HK-2 (cell line): Measurements from ENCODE around the gene CEMIP2.
"Not testable (repeated sequence)": the region's sequence is repeated elsewhere in the genome, so short reads cannot be mapped to it uniquely, and the experiment has no call there.

Experiments
- DNase-seq: peaks from one replicate; pipeline ENCODE4 v3.0.0-alpha.2; 2018; ENCODE audit not compliant: unreplicated experiment

CEMIP2 gene

DNA sequence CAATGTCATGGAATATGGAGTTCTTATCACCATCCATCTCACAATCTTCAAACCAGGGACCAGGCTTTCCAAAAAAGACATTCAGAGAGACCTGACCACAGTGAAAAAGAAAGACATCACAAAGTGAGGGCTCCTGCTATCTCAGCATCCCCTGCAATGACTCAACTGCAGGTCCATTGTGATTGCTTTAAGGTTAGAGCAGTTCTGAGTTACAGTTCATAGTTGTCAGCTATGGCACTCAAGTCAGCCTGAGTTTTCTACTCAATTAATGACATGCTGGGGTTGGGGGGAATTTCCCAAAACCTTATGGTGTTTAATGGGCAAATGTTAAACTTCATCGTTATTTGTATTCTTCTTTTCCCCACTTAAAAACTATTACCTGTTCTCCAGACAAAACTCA, 58.9 kb downstream of the CEMIP2 start:
- no peak for DNase-seq

DNA sequence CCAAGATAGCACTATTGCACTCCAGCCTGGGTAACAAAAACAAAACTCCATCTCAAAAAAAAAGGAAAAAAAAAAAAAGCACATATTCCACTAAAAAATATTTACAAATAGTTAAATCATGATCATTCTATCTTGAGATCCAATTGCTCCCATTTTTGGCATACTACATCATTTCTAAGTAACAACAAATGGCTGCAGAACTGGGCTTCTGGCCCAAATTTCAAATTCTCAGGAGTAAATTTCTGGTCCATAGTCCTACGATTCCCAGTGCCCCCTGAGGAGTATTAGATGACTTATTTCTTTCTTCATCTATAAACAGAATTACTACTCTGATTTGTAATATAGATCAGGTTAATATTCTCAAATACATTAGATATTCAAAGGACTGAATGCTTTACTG, 62.1 kb downstream of the CEMIP2 start:
- DNase-seq, result no peak

DNA sequence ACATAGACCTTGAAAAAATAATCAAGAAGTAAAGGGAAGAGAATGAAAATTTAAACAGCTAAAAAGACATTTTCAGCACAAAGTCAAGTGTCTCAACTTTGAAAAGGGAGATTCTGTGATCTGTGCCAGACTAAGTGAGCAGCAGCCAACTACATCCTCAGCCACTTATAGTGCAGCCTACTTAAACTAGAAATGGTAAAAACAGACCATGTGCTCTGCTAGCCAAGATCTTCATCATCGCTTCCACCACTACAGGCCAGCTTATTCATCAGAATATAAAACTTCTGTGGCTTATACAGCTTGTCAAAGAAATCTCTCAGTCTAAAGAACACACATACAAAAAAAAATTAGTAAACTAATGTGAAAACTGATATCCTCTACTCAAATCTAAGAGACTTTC, 63.5 kb downstream of the CEMIP2 start:
- DNase-seq, result no peak

DNA sequence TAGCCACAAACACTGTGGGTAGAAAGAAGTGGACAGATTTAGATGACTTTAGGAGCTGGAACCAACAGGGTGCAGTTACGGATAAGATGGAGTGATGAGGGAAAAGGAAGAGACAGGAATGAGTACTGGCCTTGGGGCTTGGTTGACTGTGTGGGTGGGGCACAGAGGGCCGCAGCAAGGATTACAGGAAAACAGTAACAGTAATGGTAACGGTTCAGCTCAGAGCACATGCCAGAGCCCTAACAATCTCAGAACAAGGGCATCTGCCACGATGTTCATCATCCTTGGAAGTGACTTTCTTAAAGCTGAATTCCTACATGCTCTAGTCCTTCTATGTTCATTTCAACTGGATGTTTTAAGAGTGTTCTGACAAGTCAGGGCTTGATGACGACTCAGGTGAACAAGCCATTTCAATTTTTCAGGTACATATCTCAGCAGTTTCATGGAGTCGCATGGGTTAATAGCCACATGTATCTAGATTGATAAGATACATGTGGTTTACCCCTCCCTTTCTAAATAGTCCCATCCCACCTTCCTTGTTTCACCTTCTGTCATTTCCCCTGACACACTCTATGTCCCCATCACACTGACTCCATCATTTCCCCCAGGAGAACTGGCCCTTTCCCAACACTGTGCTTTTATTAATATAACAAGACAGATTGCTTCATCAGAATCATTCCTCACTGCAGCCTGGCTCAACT, 65.0 kb downstream of the CEMIP2 start:
- DNase-seq, result no peak

DNA sequence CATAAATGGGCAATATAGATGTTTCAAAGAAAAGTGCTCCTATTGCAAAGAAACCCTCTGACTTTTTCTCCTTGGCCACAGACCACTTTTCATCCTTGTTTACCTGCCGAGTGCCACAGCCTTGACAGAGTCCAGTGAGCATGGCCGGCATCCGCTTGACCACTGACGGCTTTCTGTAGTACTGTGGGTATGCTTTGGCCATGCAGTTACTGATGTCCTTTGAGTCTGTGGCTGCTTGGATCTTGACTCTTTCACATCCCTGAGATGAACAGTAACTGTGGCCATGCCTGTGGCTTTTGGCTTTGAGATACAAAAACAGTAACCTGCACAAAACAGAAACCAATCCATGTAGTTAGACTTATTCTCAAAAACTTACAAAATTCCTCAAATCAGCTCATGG, 70.4 kb downstream of the CEMIP2 start:
- no peak for DNase-seq

DNA sequence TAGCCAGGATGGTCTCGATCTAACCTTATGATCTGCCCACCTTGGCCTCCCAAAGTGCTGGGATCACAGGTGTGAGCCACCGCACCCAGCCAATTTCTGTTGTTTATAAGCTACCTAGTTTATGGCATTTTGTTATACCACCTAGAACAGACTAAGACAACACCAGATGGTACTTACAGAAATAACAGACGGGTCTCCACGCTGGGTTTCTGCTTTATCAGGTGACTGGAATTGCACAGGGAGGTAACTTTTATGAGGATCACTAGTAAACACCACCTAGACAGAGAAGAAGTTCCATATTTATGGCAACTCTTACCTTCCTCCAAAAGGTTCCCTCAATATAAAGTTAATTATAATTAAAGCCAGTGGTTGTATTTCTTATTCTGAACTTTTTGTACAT, 74.0 kb downstream of the CEMIP2 start:
- DNase-seq, result no peak

DNA sequence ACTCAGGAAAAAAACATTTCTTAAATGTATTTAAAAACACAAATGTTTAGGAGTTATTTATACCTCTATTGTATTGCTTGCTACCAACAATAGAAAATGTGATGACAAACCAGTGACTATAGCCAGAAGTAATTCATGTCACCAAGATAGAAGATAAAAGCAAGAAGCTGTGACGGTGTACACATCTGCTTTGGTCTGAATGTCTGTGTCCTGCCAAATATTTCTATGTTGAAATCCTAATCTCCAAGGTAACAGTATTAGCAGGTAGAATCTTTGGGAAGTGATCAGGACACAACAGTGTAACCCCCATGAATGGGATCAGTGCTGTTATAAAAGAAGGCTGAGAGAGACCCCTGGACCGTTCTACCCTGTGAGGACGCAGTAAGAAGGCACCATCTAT, 74.7 kb downstream of the CEMIP2 start:
- DNase-seq, result no peak

DNA sequence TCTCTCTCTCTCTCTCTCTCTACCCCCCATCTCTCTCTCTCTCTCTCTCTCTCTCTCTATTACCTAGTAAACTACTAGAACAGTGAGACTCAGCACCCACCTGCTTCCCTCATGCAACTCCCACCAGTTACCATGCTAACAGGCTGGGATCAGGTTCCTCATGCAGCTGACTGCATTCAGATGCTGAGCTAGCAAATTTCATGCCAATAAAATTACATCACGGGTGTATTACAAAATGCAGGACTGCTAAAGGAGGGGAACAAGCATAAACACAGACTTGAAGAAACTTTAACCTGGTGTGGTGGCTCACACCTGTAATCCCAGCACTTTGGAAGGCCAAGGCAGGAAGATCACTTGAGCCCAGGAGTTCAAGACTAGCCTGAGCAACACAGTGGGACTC, 76.0 kb downstream of the CEMIP2 start:
- no peak for DNase-seq

DNA sequence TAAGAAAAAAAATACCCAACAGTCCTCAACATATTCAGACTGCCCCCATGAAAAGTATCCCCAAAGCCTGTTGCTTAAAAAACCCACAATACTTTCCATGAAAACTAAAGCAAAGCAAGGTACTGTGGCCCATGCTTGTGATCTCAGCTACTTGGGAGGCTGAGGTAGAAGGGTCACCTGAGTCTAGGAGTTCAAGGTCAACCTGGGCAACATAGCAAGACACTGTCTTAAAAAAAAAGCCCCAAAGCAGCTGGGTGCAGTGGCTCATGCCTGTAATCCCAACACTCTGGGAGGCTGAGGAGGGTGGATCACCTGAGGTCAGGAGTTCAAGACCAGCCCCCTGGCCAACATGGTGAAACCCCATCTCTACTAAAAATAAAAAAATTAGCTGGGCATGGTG, 76.7 kb downstream of the CEMIP2 start:
- DNase-seq, result not testable (repeated sequence)

DNA sequence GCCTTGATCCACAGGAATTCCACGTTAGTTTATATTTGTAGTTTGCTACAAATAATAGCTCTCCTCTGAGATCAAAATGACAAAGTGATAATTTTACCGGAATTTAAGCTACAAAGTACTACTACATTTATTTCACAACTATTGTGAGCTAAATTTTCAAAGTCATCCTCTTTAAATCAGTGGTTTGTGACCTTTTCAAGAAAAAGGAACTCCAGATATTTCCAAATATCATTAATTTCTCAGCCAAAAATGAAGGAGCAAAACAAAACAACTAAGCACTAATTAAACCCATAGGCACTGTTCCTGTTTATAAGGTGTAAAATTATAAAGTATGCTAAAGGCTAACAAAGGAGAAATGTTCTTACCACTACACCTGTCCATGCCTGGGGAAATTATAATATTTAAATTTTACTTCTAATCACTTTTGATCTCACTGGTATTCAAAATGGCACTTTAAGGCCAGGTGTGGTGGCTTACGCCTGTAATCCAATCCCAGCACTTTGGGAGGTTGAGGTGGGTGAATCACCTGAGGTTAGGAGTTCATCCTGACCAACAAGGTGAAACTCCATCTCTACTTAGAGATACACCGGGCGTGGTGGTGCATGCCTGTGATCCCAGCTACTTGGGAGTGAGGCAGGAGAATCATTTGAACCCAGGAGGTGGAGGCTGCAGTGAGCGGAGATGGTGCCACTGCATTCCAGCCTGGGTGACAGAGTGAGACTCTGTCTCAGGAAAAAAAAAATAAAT, 77.5 kb downstream of the CEMIP2 start:
- DNase-seq, result no peak

DNA sequence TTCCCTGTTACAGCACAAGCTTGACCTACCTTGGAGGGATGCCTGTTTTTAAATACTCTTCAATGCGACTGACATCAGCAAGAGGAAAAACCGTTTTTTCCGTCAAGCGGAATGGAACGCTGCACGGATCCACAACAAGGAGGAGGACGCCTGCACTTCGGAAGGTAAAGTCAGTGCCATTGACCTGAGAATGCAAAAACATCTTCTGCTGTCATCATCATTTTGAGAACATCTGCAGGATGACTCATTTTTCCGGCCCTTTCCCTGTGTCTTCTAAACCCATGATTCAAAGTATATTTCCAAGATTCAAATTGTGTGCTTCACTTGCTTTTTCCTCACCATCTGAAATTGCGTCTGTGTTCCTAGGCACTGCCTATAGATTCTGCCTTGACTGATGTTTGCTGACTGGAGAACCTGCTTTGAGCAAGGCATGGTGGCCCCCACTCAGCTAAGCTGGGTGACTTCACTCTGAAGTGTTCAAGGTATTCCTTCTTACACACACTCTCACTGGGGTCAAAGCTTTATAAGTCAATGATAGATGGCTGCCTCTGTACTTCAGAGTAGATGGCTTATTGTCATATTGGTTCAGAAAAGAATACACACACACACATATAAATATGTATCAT, 78.1 kb downstream of the CEMIP2 start:
- DNase-seq, result no peak

DNA sequence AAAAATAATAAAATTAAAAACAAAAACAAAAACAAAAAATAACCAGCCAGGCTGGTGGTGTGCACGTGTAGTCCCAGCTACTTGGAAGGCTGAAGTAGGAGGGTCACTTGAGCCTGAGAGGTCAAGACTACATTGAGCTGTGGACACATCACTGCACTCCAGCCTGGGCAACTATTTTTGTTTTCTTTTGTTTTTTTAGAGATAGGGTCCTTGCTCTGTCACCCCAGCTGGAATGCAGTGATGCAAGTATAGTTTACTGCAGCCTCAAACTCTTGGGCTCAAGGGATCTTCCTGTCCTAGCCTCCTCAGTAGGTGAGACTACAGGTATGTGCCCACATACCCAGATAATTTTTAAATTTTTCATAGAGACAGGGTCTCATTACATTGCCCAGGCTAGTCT, 80.6 kb downstream of the CEMIP2 start:
- DNase-seq, result no peak

DNA sequence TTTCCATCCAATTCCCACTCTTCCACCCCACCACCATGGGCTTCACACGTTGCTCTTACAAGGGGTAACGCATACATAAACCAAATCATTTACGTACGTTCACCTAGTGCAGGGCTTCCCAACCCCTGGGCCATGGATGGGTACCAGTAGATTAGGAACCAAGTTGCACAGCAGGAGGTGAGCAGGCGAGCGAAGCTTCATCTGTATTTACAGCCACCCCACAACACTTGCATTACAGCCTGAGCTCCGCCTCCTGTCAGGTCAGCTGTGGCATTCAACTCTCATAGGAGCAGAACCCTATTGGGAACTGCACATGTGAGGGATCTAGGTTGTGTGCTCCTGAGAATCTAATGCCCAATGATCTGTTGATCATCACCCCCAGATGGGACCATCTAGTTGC, 82.3 kb downstream of the CEMIP2 start:
- no peak for DNase-seq

DNA sequence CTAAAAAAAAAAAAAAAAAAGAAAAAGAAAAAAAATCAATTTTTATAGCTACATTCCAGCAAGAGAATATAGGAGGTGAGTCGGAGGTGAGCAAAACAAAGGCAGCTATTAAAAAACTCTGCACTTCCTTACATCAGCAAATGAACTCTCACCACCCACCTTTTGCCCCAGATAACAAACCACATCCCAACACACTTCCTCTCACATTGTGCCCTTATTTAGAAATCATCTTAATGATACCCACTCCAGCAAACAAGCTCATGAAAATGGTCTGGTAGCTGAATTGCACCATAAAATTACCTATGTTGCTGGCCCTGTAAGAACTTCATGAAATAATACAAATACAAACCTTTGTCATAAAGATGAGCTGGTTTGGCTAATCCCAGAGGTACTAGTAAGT, 82.9 kb downstream of the CEMIP2 start:
- no peak for DNase-seq

DNA sequence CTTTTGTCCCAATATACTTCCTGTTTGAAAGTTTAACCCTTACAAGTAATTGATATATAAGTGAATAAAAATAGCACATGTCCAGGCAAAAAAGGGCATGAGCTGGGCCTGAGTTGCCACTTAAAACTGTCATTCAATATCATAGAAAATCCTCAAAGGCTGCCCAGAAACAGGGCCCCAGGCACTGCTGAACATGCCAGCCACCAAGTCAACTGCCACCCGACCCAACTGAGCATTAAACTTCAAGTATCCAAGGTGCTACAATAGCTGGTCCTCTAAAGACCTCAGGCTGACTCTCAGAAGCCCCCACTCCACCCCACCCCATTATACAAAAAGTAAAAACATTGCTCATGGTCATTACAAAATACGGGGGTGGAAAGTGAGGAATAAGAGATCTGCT, 83.7 kb downstream of the CEMIP2 start:
- DNase-seq, result no peak

DNA sequence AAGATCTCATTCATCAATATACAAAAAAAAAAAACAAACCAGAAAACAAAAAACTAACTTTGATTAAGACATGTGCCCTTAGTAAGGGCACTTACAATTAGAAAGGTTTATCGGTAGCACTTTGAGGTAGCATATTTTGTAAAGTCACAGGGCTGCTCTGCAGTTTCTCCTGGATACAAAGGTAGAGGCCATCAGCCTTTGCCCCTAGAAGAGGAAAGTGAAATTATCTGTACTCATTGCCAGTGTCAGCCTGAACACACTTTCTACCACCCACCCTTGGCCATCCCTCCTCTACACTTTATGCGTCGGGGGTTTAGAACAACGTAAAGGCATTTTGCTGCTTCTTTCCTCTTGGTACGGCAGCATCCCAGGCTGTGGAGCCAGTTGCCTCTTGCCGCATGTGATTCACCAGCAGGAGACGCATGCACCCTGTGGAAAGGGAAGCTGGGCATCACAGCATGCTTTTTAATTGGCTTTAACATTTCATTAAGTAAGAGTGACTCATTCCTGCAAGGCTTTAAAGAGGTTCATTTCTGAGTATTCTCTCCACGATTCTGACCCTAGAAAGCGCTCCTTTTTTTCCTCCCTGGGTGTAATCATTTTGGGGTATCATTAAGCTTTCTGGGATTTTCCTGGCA, 84.6 kb downstream of the CEMIP2 start:
- DNase-seq, result no peak

DNA sequence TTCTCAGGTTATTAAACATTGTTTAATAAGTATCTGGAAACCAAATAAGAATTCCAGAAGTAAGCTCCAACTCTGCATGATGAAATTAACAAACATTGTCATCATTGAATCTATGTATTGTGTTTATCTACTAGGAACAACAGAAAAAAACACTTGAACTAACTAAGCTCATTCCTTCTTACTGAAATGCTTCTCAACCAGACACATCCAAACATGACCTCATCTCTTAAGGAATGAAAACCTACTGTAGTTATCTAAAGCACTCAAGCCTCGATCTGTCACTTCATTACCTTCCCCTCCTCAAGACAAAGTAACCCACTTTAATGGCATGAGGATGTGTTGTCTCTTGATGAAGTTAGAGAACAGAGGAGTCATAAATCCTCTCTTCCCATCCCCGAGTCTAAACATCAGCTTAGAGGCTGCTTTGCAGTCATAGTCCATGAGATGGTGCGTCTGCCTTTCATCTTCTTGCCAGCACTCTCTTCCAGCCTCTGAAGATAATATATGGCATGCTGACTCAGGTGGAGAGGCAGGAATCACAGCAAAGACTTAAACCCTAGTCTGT, 86.5 kb downstream of the CEMIP2 start:
- DNase-seq, result no peak

DNA sequence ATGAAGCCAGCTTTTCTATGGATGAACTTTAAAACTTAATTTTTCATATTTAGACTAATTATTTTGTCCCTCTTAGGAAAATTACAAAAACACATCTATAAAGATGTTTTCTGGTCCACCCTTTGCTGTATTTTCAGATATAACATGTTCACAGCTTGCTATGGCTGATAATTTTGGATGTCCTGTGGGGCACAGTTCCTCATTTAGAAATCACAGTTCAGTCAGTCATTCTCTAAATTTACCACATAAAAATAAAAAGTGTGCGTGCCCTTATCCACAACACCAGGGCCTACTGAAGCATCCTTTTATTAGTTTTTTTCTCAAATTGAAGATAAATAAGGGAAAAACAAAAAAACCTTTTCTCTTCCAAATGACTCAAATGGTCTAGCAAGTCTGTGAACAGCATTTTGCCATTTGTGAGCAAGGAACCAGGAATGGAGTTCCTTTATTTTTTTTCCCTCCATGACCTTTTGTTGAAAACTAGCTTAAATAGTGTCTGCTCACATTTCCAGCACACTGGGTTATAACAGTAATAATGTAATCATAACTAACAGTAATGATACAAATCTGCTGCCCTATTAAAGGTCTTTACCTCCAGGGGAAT, 87.1 kb downstream of the CEMIP2 start:
- DNase-seq, result no peak

DNA sequence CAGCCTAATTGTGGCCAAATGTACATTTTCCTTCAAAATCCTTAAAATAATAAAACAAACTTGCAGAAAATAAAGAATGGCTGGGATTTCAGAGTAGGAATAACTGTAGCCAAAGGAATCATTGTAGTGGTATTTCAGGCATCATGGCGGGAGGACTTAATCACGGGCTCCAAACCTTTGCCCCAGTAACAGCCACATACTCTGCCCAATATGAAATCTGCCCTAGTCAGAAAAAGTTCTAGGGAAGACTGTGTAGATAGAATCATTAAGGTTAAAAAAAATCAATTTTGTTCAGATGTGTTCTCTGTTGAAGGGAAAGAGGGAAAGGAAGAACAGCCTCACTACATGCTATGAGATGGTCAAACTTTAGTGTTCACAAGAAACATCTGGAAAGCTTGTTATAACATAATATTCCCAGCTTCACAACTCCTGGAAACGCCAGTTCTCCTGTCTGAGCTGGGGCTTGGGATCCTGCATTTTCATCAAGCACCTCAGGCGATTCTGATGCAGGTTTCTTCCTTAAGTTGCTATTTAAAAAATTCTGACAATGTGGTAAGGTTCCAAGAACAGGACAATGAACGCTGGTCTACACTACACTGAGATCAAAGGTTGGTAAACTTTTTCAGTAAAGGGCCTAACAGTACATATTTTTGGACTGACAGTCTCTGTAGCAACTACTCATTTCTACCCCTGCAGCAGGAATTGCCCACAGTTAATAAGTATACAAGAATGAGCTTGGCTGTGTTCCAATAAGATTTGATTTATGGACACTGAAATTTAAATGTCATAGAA, 87.9 kb downstream of the CEMIP2 start:
- no peak for DNase-seq

DNA sequence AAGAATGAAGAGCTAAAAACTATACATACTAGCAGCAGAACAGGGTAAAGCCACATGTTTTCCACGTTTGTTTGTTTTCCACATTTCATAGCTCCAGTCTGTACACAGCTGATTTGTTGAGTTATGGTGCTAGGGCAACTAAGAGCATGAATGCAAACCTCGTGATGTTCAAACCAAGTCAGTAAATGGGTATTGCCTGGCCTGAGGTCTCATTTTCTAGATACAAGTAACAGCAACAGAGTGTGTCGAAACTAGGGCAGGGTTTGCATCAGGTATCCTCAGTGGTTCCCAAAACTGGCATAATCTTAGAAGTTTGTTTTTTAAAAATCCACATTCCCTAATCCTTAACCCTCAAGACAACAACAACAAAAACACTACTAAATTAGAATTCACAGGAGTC, 89.3 kb downstream of the CEMIP2 start:
- no peak for DNase-seq

DNA sequence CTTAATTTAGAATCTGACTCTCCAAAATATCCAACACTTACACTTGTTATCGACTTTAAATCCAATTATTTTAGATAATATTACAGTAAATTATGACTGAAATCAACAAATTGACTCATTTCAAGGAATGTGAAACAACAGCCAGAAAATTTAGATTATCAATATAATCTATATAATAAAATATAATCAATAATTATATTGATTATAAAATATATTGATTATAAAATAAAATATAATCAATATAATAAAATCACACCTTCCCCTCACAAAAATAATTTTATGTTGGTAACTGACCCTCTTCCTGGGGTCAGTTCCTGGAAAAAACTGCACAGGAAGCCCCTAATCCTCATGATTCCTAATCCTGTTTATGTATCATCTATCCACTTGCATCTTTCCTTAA, 91.1 kb downstream of the CEMIP2 start:
- DNase-seq, result no peak
